NCI-H2029 (cell line): ENCODE measurements around the gene CTLA4.

Experiments
- DNase-seq: peaks from one replicate; lab custom pipeline; 2025; lab: John Stamatoyannopoulos, UW

Gene CTLA4

DNA sequence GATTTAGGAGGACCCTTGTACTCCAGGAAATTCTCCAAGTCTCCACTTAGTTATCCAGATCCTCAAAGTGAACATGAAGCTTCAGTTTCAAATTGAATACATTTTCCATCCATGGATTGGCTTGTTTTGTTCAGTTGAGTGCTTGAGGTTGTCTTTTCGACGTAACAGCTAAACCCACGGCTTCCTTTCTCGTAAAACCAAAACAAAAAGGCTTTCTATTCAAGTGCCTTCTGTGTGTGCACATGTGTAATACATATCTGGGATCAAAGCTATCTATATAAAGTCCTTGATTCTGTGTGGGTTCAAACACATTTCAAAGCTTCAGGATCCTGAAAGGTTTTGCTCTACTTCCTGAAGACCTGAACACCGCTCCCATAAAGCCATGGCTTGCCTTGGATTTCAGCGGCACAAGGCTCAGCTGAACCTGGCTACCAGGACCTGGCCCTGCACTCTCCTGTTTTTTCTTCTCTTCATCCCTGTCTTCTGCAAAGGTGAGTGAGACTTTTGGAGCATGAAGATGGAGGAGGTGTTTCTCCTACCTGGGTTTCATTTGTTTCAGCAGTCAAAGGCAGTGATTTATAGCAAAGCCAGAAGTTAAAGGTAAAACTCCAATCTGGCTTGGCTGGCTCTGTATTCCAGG, at the start of gene CTLA4:
Gene CTLA4 (plus strand): TSS at position 211 of the 640 bp plus-strand sequence. CDS start 172 bp downstream, at position 383.
- DNase-seq, result no peak

DNA sequence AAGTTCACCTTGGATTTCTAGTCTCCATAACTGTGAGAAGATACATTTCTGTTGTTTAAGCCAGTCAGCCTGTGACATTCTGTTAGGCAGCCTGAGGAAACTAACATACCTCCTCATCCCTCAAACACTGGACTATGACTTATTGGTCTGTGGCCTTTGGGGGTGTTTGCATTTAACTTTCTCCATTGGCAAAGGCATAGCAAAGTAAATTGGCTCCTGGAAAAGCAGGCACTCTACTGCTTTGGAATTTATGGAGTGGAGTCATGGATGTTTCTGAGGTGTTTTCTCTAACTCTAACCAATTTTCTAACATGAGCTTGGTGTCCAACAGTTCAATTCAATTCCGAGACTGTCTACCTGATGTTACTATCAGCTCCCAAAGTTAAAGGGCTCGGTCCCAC, 48.9 kb upstream of the CTLA4 start:
- no peak for DNase-seq

GRCh38 chr2:203819434-203820133, 48.0 kb upstream of the CTLA4 start:
- DNase-seq, result no peak

GRCh38 chr2:203820969-203821368, 46.6 kb upstream of the CTLA4 start:
- DNase-seq, result no peak

DNA sequence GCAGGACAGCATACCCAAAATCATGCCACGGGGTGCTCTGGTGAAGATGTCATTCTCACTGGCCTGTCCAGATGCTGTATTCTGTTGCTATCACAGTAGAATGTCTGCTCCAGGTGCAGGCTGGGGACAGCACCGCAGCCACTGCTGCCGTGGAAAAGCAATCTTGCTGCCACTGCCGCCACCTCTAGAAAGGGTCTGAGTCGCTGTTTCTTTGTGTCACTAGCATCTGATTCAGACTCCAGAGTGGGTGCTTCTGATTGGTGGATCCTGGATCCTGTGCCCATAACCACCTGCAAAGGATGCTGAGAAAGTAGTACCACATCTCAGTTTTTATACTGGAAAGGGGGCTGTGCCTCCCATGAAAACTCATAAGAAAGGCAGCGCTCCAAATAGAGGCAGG, 45.3 kb upstream of the CTLA4 start:
- DNase-seq, result no peak

GRCh38 chr2:203823173-203823572, 44.4 kb upstream of the CTLA4 start:
- DNase-seq, result no peak

DNA sequence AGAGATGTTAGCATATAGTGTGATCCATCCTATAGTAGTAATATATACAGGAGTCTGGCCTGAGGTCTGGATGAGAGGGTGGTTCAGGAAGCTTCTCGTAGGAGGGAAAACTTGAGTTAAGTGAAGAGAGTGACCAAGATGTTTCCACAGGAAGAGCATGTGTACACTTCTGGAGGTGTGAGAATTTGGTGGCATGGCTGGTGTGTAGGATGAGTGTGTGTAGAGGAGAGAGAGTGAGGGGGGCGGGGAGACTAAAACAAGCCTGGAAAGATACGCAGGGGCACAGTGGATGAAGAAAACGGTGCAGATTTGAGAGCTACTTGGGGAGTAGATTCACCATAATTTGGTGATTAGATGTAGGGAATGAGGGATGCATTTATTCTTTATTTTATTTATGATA, 43.5 kb upstream of the CTLA4 start:
- DNase-seq, result no peak

DNA sequence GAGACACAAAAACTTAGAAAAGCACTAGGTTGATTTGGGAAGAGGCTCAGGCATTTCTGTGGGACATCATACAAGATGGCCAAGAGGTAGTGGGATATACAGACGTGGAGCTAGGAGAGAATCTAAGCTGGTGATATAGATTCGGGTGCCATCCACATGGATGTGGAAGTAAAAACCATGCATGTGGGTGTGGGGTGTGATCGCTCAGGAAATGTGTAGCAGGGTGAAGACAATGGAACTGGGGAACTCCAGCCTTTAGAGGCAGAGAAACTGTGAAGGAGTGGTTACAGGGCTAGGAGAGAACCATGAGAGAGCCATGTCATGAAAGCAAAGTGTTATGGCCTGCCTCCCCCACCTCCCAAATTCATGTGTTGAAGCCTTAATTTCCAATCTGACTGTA, 43.0 kb upstream of the CTLA4 start:
- no peak for DNase-seq

DNA sequence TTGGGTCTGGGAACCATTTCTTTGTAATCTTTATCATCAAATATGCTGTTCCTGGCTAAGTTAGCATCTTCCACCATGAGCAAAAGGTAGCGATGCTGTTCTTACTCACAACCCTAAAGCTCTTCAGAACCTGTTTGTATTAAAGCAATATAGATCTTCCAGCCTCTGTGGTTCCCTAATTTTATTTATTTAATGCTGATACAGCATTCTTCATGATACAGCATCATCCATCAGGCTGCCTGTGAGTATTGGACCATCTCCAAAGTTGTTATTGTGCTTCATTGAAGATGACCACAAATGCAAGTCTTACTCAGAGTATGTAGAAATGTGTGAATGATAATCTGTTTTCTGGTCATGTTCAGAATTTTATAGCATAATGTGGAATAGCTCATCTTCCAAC, 40.9 kb upstream of the CTLA4 start:
- DNase-seq, result no peak

GRCh38 chr2:203830304-203831055, 37.1 kb upstream of the CTLA4 start:
- DNase-seq, result no peak

GRCh38 chr2:203835420-203835819, 32.2 kb upstream of the CTLA4 start:
- DNase-seq, result no peak

- no peak for DNase-seq
Observed at GRCh38 chr2:203835892-203836800, 31.4 kb upstream of the CTLA4 start.

- no peak for DNase-seq
Observed at GRCh38 chr2:203840655-203841205, 26.8 kb upstream of the CTLA4 start.

DNA sequence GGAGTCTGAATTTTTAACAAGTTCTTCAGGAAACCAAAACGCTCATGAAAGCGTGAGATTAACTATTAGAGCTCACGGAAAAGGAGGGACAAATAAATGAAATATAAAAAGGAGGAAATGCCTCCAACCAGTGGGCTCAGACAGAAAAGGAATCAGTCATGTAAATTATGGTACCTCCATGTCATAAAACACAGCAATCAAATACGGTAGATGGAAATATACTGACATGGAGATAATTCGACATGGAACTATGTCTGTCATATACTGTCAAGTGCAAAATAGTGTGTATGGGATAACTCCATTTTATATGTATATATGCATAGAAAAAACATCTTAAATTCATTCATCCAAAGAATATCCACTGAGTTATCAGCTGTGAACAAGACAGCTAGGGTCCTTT, 25.9 kb upstream of the CTLA4 start:
- no peak for DNase-seq

DNA sequence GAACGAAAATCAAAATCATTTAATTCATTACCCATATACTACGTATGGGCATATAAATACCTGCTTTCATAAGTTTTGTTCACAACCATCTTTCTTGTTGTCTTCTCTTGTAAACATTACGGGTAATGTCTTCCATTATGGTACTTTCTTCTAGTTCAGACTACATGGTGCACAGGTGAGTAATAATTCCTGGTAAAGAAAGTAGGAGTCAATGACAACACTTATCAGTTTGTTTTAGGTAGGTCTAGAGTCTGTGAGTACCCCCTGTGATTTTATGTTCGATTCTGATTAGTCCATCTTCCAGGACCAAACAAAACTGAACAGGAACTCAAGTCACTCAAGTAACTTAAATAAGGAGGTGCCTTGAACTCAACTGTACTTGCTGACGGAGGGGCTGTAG, 25.2 kb upstream of the CTLA4 start:
- DNase-seq, result no peak

GRCh38 chr2:203846490-203847105, 21.0 kb upstream of the CTLA4 start:
- DNase-seq, result no peak

- DNase-seq, result no peak
Observed at GRCh38 chr2:203849010-203849409, 18.6 kb upstream of the CTLA4 start.

DNA sequence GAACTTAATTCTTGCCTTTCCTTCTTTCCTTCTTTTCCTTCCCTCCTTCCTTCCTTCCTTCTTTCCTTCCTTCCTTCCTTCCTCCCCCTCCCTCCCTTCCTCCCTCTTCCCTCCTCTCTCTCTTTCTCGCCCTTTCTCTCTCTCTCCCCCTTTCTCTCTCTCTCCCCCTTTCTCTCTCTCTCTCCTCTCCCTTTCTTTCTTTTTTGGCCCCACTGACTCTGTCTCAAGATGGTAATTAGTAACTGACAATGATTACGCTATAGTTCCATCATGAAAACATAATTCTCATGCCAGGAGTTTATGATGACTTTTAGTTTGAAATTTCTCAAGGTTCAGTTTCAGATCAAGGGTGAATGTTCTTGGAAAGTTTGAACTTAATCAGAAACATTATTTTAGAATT, 14.8 kb upstream of the CTLA4 start:
- no peak for DNase-seq

DNA sequence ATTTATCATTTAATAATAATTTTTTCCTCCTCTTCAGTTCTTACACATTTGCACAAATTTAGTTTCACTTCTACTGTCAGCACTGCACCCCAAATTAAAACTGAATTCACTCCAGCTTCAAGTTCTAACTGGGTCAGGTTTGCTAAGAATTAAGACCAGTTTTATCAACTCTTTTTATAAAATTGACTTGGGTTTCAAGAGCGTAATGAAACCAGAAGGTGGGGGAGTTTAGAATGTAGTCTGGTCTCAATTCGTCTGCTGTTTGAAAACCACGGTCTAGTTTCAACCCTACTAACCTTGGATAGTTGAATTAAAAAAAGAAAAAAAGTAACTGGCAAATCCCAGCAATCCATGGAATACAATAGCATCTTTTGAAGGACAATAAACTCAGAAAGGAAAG, 14.3 kb upstream of the CTLA4 start:
- no peak for DNase-seq

- DNase-seq, result no peak
Observed at GRCh38 chr2:203853722-203854121, 13.8 kb upstream of the CTLA4 start.

DNA sequence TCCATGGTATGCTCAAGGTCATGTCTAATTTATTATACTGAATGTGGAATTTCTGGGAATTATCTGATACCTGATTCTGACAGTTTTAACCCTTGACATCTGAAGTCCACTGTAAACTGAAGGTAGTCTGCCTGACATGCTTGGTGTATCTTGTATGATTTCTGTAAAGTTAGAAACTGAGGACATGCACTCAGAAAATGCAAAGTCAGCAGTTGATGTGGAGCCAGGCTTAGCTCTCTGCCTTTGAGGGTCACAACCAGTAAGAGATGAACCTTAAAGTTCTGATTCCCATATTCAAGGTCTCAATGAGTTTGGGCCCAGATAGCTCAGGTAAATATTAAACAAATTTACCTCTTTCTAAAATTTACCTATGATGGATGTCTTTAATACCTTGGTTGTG, 12.3 kb upstream of the CTLA4 start:
- DNase-seq, result no peak
